Measurements from ENCODE around the gene EPRS1. TPM values are rescaled to one million over a fixed set of nuclear protein-coding genes. Genes with fewer than 3 reads are reported as not detected.

EPRS1 gene
- polyA plus RNA-seq, 1 donor from 2014 or later, result 51.6 TPM

DNA sequence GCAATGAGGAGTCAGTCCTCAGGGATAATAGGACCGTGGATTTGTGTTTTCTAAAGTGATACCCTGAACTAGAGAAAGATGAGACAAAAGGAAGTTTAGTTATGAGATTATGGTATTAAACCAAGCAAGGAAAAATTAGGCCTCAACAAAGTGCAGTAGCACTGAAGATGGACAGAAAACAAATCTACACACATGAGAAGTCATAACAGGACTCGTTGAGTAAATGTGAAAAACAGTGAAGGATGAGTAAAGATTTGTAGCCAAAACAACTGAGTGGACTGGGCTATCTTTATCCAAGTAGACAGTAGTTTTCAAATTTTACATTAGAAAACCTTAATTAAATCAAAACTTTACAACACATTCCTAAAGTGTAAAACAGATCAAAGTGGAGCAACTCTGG, 15.0 kb downstream of the EPRS1 start:
- Histone ChIP-seq H3K4me2 (ENCODE audit: low read length) (no peak overlapping the region), H3K27me3 (ENCODE audit: insufficient read depth, low read depth, low read length) (no peaks in the 10 kb centered on the region), H3K9ac (ENCODE audit: low read length) (no peak overlapping the region), H3F3A (ENCODE audit: insufficient read depth, low read length, poor library complexity, severe bottlenecking) (no peaks in the 10 kb centered on the region), H3K9me2 (ENCODE audit: insufficient read depth, low read length) (no peaks in the 10 kb centered on the region), H3K27ac (ENCODE audit: low read length) (no peak overlapping the region), H3K36me3 (ENCODE audit: insufficient read depth, low read length) (peaks cover 11% of the 10 kb centered on the region), H2AFZ (ENCODE audit: low read depth, low read length) (no peak overlapping the region), H3K4me3 (ENCODE audit: low read length) (no peak overlapping the region), H3K9me3 (ENCODE audit: low read length) (no peaks in the 10 kb centered on the region), H3K79me2 (replicated peaks; ENCODE audit: insufficient read depth, low read length) (no peaks in the 10 kb centered on the region), H4K20me1 (ENCODE audit: insufficient read depth) (no peaks in the 10 kb centered on the region)
- TF ChIP-seq, protein P1, sequence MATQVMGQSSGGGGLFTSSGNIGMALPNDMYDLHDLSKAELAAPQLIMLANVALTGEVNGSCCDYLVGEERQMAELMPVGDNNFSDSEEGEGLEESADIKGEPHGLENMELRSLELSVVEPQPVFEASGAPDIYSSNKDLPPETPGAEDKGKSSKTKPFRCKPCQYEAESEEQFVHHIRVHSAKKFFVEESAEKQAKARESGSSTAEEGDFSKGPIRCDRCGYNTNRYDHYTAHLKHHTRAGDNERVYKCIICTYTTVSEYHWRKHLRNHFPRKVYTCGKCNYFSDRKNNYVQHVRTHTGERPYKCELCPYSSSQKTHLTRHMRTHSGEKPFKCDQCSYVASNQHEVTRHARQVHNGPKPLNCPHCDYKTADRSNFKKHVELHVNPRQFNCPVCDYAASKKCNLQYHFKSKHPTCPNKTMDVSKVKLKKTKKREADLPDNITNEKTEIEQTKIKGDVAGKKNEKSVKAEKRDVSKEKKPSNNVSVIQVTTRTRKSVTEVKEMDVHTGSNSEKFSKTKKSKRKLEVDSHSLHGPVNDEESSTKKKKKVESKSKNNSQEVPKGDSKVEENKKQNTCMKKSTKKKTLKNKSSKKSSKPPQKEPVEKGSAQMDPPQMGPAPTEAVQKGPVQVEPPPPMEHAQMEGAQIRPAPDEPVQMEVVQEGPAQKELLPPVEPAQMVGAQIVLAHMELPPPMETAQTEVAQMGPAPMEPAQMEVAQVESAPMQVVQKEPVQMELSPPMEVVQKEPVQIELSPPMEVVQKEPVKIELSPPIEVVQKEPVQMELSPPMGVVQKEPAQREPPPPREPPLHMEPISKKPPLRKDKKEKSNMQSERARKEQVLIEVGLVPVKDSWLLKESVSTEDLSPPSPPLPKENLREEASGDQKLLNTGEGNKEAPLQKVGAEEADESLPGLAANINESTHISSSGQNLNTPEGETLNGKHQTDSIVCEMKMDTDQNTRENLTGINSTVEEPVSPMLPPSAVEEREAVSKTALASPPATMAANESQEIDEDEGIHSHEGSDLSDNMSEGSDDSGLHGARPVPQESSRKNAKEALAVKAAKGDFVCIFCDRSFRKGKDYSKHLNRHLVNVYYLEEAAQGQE (IDR thresholded peaks at IDR 0.05; ENCODE audit: borderline replicate concordance), result no peak
- TF ChIP-seq MXI1 (conservative IDR thresholded peaks at IDR 0.05; ENCODE audit: poor library complexity, severe bottlenecking), result no peak
- TF ChIP-seq POLR2AphosphoS5 (IDR thresholded peaks at IDR 0.05), result no peak
- no peak for TF ChIP-seq RAD21 (conservative IDR thresholded peaks at IDR 0.05)
- TF ChIP-seq EZH2 (IDR thresholded peaks at IDR 0.05; ENCODE audit: borderline replicate concordance, insufficient read depth, low read length, poor library complexity, severe bottlenecking), result no peak
- no peak for TF ChIP-seq SMC3 (conservative IDR thresholded peaks at IDR 0.05; ENCODE audit: poor library complexity)
- TF ChIP-seq, protein P2, sequence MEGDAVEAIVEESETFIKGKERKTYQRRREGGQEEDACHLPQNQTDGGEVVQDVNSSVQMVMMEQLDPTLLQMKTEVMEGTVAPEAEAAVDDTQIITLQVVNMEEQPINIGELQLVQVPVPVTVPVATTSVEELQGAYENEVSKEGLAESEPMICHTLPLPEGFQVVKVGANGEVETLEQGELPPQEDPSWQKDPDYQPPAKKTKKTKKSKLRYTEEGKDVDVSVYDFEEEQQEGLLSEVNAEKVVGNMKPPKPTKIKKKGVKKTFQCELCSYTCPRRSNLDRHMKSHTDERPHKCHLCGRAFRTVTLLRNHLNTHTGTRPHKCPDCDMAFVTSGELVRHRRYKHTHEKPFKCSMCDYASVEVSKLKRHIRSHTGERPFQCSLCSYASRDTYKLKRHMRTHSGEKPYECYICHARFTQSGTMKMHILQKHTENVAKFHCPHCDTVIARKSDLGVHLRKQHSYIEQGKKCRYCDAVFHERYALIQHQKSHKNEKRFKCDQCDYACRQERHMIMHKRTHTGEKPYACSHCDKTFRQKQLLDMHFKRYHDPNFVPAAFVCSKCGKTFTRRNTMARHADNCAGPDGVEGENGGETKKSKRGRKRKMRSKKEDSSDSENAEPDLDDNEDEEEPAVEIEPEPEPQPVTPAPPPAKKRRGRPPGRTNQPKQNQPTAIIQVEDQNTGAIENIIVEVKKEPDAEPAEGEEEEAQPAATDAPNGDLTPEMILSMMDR (IDR thresholded peaks at IDR 0.05; ENCODE audit: poor library complexity, severe bottlenecking), result no peak
- no peak for TF ChIP-seq EP300 (conservative IDR thresholded peaks at IDR 0.05; ENCODE audit: poor library complexity, severe bottlenecking)
- no peak for TF ChIP-seq TAF1 (IDR thresholded peaks at IDR 0.05; ENCODE audit: low read depth)

DNA sequence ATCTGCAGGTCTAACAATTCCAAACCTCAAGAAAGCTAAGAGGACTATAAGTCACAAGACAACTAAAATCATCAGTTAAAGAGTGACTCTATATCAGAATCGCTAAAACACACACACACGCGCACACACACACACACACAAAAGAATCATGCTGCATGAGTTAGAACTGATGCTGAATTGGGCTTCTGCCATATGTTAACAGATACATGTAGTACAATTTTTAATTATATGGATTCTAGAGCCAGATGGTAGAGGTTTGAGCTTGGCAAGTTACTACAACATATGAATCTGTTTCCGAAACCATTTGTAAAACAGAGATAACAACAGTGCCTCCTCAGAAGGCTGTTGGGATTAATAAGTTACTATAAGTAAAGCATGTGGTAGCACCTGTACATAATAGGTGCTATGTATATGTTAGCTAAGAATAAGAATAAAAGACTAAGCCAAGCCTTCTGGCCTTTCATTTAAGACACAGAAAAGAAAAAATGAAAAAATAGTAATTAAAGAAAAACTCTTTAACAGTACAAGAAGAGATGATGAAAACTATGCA, 17.9 kb downstream of the EPRS1 start:
- H2AFZ ChIP-seq (ENCODE audit: low read depth, low read length), result no peak overlapping the region
- no peak overlapping the region for H3K9ac ChIP-seq (ENCODE audit: low read length)
- no peaks in the 10 kb centered on the region for H4K20me1 ChIP-seq (ENCODE audit: insufficient read depth)
- no peaks in the 10 kb centered on the region for H3K27me3 ChIP-seq (ENCODE audit: insufficient read depth, low read depth, low read length)
- H3K79me2 ChIP-seq (replicated peaks; ENCODE audit: insufficient read depth, low read length), result no peaks in the 10 kb centered on the region
- no peaks in the 10 kb centered on the region for H3K9me2 ChIP-seq (ENCODE audit: insufficient read depth, low read length)
- H3K4me3 ChIP-seq (ENCODE audit: low read length), result no peak overlapping the region
- H3F3A ChIP-seq (ENCODE audit: insufficient read depth, low read length, poor library complexity, severe bottlenecking), result no peaks in the 10 kb centered on the region
- H3K27ac ChIP-seq (ENCODE audit: low read length), result no peak overlapping the region
- peaks cover 11% of the 10 kb centered on the region for H3K36me3 ChIP-seq (ENCODE audit: insufficient read depth, low read length)
- no peak overlapping the region for H3K4me2 ChIP-seq (ENCODE audit: low read length)
- no peaks in the 10 kb centered on the region for H3K9me3 ChIP-seq (ENCODE audit: low read length)
- no peak for TF ChIP-seq MXI1 (conservative IDR thresholded peaks at IDR 0.05; ENCODE audit: poor library complexity, severe bottlenecking)
- TF ChIP-seq EZH2 (IDR thresholded peaks at IDR 0.05; ENCODE audit: borderline replicate concordance, insufficient read depth, low read length, poor library complexity, severe bottlenecking), result no peak
- TF ChIP-seq POLR2AphosphoS5 (IDR thresholded peaks at IDR 0.05), result no peak
- TF ChIP-seq, protein P2 (IDR thresholded peaks at IDR 0.05; ENCODE audit: poor library complexity, severe bottlenecking), result no peak
- TF ChIP-seq SMC3 (conservative IDR thresholded peaks at IDR 0.05; ENCODE audit: poor library complexity), result no peak

Measured in neural cell (in vitro differentiated cells).